Measurements from ENCODE around the gene CA12.
"Not testable (repeated sequence)": the region's sequence is repeated elsewhere in the genome, so short reads cannot be mapped to it uniquely, and the experiment has no call there.

Gene CA12

GRCh38 chr15:63381301-63382204 lies at the start of gene CA12:
Gene CA12, minus strand, starts transcription at chr15:63381846. Its CDS starts 126 bp downstream, at chr15:63381720.
- no peak for DNase-seq

GRCh38 chr15:63430766-63431451 lies 49.3 kb upstream of the CA12 start:
- DNase-seq: no peak

- DNase-seq: no peak
Observed at GRCh38 chr15:63426552-63426951, 44.9 kb upstream of the CA12 start.

- DNase-seq: no peak
Observed at GRCh38 chr15:63425426-63425985, 43.9 kb upstream of the CA12 start.

- DNase-seq: no peak
Observed at GRCh38 chr15:63422891-63423590, 41.4 kb upstream of the CA12 start.

- DNase-seq: no peak
Observed at GRCh38 chr15:63421433-63421832, 39.8 kb upstream of the CA12 start.

GRCh38 chr15:63420333-63420747 lies 38.7 kb upstream of the CA12 start:
- DNase-seq: no peak

GRCh38 chr15:63418811-63419210 lies 37.2 kb upstream of the CA12 start:
- no peak for DNase-seq

- no peak for DNase-seq
Observed at GRCh38 chr15:63417721-63418120, 36.1 kb upstream of the CA12 start.

GRCh38 chr15:63417274-63417673 lies 35.6 kb upstream of the CA12 start:
- DNase-seq: not testable (repeated sequence)

GRCh38 chr15:63414474-63415120 lies 33.0 kb upstream of the CA12 start:
- no peak for DNase-seq

GRCh38 chr15:63412551-63412950 lies 30.9 kb upstream of the CA12 start:
- no peak for DNase-seq

- DNase-seq: no peak
Observed at GRCh38 chr15:63411866-63412265, 30.2 kb upstream of the CA12 start.

- DNase-seq: no peak
Observed at GRCh38 chr15:63409179-63409578, 27.5 kb upstream of the CA12 start.

- no peak for DNase-seq
Observed at GRCh38 chr15:63408524-63408923, 26.9 kb upstream of the CA12 start.

GRCh38 chr15:63407612-63408011 lies 26.0 kb upstream of the CA12 start:
- DNase-seq: no peak

- no peak for DNase-seq
Observed at GRCh38 chr15:63405683-63406390, 24.2 kb upstream of the CA12 start.

- no peak for DNase-seq
Observed at GRCh38 chr15:63405159-63405558, 23.5 kb upstream of the CA12 start.

GRCh38 chr15:63403254-63403945 lies 21.8 kb upstream of the CA12 start:
- no peak for DNase-seq

GRCh38 chr15:63402498-63403253 lies 21.0 kb upstream of the CA12 start:
- peak; percentile 28 for DNase-seq
